ENCODE measurements around the gene HAP1.
"Not testable (repeated sequence)": the region's sequence is repeated elsewhere in the genome, so short reads cannot be mapped to it uniquely, and the experiment has no call there.

The HAP1 gene, protein sequence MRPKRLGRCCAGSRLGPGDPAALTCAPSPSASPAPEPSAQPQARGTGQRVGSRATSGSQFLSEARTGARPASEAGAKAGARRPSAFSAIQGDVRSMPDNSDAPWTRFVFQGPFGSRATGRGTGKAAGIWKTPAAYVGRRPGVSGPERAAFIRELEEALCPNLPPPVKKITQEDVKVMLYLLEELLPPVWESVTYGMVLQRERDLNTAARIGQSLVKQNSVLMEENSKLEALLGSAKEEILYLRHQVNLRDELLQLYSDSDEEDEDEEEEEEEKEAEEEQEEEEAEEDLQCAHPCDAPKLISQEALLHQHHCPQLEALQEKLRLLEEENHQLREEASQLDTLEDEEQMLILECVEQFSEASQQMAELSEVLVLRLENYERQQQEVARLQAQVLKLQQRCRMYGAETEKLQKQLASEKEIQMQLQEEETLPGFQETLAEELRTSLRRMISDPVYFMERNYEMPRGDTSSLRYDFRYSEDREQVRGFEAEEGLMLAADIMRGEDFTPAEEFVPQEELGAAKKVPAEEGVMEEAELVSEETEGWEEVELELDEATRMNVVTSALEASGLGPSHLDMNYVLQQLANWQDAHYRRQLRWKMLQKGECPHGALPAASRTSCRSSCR

DNA sequence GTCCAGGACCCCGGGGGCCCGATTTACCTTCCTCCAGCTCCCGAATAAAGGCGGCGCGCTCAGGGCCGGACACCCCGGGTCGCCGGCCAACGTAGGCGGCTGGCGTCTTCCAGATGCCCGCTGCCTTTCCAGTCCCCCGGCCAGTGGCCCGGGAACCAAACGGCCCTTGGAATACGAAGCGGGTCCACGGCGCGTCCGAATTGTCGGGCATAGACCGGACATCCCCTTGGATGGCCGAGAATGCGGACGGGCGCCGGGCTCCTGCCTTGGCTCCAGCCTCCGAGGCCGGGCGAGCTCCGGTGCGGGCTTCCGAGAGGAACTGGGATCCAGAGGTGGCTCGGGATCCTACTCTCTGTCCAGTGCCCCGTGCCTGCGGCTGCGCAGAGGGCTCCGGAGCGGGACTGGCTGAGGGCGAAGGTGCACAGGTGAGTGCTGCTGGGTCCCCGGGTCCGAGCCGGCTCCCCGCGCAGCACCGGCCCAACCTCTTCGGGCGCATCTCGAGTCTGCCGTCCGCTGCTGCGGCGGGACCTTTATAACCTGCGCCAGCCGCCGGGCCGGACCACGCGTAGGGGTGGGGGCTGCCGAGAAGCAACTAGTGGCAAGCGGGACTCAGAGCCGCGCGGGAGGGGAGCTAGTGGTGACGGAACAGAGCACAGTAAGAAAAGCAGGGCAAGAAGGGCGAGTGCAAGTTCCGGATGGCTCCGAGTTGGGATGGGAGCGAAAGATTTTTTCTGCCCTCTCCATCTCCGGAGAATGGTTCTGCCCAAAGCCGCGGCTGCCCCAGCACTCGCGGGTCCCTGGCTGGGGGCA is at the start of gene HAP1:
Gene HAP1, minus strand, starts transcription at position 505 of the 810 bp plus-strand sequence. Its CDS starts 9 bp downstream, at position 496.
- no peak for DNase-seq

DNA sequence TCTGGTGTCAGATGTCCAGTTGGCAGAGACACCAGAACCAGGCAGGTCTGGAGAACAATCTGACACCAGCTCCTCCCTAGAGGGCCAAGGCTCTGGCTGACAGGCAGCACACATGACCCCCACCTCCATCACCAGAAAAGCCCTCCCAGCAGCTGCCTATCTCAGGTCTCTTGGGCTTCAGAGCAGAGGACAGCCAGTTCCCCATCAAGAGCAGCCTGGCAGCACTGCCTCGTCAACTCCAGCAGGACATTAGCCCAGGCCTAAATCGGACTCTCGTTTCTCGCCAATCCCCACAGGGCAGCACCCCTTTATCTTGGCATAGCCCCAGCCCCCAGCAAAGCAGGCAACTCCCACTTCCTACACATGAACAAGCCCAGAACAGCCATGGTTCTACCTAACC is 47.7 kb upstream of the HAP1 start:
- DNase-seq: no peak

DNA sequence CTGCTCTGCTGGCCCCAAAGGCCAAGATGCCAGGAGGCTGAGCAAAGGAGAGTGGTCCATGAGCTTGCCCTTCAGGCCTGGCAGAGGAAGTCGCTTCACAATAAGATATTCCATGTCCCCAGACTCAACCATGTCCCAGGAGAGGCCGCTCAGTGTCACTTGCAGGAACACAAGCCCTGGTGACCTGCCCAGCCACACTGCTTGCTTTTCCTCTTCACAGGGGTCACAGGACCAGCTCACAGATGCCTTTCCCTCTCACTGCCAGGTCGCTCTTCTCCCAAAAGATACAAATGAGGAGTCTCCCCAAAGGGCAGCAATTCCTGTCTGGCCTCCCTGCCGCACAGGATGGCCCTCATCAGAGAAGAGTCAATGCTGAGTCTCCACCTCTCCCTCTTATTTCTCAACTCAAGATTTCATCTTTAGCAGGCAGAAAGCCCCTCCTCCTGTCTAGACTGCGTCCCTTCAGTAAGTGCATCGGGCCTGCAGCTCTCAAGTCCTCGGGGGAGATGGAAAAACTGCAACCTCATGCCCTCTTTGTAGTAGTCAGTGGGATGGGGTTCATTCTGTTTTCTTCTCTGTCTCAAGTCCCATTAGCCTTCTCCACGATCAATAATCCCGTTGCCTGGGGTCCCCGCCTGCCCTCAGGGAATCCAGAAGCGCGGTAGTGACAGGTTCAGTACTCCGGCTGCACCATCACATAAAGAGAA is 47.1 kb upstream of the HAP1 start:
- no peak for DNase-seq

DNA sequence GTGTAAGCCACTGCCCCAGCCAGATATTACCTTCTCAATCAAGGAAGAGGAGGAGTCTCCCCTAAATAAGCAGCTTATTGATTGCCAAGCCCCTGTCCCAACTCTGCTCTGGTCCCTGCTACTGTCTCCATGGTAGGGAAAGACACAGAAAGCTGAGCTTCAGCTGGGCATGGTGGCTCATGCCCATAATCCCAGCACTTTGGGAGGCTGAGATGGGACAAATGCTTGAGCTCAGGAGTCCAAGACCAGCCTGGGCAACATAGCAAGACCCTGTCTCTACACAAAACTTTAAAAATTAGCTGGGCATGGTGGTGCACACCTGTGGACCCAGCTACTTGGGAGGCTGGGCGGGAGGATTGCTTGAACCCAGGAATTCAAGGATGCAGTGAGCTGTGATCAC is 45.5 kb upstream of the HAP1 start:
- no peak for DNase-seq

DNA sequence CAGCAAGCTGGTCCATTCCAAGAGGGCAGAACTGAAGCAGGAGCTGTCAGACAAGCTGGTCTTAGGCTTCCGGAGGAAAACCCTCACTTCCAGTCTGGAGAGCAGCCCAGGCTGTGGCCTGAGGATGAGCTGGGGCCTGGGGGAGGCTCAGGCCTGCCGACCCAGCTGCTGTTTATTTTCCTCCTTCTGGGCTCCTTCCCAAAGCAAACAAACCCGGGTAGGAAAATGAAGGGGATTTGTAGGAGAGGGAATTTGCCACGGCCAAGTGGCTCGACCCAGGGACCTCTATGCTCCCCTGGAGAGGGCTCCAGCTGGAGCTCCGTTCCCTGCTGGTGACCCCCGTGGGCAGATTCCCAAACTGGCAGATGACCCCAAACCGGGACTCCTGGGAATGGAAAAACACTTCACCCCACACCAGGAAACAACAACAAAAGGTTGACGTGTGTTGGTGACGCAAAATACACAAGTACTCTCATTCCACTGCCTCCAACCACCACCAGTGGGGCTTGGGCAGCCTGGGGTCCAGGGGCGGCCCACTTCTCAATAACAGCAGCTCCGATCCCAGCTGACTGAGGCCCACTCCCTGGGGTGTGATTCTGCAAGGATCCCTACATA is 43.2 kb upstream of the HAP1 start:
- DNase-seq: peak; percentile 60

DNA sequence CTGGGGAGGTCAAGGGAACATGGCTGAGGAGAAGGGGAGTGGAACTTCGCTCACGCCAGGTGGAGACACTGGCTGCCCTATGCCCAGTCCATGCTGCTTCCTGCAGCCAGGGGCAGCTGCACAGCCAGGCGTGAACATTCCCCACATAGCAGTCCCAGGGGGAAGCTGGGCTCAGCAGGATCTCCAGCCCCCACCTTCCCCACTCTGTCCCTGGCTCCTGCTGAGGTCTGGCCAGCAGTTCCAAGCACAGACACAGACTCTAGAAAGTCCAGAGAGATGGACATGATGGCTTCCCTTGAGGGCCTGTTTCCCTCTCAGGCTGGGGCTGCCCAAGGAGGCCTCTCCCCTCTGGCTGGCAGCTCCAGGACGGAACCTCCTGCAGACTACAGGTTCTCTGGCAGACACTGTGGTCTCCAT is 42.7 kb upstream of the HAP1 start:
- DNase-seq: no peak

DNA sequence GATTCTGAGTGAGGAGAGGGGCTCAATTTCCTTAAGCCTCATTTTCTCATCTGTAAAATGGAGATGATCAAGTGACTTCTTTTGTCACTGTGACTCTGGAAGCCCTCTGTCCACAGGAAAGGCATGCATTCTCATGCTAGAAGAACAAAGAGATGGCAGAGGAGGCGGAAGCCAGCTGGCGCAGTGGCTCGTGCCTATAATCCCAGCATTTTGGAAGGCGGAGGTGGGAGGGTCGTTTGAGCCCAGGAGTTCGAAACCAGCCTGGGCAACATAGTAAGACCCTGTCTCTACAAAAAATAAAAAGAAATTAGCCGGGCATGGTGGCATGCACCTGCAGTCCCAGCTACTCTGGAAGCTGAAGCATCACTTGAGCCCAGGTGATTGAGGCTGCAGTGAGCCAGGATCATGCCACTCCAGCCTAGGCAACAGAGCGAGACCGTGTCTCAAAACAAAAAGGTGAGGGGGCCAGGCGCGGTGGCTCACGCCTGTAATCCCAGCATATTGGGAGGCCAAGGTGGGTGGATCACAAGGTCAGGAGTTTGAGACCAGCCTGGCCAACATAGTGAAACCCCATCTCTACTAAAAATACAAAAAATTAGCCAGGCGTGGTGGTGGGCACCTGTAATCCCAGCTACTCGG is 41.9 kb upstream of the HAP1 start:
- DNase-seq: not testable (repeated sequence)

DNA sequence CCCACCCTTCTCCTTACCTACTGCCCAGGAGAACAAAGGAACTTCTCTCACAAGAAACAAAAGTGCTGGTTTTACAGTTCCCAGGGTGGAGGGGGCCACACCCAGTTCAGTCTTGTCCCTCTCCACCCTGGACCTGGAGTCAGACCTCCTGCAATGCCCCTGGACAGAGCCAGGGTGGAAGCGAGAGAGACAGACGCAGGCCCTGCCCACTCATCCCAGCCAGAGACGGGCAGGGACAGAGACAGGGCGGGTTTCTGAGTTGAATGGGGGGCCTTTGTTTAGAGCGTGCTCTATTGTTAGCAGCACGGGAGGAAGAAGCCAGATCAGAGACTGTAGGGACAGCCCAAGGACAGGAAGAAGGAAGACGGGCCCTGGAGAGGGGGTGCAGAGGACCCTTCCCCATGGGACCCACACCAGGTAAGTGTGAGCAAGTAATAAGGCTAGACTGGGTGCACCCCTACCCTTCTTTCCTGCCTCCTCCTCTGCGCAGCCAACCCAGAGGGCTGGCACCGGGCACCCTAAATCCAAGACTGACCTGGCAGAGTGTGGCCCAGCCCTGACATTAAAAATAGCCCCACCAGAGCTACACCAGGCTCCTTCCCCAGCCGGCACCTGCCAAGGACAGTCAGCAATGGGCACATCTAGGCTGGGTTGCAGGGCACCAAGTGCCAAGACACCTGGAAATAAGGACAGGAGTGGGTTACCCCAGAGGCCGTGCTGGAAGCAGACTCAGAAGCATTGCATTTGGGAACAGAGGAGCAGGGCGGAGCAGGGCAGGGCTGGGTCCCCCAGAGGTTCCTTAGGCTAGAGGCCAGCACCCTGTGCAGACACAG is 41.2 kb upstream of the HAP1 start:
- no peak for DNase-seq

DNA sequence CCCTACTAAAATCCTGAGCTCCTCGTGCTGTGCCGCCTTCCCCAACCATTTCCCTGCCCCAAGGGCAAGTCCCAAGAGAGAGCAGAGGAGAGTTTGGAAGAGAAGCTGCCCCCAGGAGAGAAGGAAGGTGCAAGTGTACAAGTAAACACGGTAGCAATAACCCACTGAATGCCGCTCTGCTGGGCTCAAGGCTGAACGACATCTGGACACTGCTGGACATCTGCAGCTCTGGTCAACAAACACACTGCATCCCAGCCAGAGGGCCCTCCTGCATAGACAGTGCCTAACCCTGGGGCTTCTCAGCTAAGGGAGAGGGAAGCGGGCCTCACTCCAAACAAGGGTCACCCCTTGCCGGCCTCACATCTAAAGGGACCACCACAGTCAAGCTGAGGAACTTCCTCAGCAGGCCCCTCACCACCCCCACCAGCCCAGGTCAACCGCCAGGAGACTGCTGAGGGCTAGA is 39.3 kb upstream of the HAP1 start:
- DNase-seq: no peak

DNA sequence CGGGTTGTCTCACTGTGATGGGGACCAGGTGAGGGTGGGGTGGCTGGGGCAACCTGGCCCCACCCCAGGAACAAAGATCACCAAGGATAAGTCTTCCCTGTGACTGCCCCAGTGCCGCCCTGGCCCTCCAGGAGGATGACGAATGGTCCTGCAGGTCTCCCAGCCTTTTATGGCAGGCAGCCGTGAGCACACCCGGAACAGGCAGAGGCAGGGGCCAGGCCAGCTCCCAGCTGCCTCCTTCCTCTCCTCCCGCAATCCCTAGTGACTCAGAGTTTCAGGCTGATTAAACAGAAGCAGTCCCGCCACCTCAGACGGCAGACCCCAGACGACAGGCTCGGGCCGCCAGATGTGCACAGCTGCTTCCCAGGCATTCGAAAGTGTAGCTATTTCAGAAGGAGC is 38.7 kb upstream of the HAP1 start:
- DNase-seq: peak; percentile 91

DNA sequence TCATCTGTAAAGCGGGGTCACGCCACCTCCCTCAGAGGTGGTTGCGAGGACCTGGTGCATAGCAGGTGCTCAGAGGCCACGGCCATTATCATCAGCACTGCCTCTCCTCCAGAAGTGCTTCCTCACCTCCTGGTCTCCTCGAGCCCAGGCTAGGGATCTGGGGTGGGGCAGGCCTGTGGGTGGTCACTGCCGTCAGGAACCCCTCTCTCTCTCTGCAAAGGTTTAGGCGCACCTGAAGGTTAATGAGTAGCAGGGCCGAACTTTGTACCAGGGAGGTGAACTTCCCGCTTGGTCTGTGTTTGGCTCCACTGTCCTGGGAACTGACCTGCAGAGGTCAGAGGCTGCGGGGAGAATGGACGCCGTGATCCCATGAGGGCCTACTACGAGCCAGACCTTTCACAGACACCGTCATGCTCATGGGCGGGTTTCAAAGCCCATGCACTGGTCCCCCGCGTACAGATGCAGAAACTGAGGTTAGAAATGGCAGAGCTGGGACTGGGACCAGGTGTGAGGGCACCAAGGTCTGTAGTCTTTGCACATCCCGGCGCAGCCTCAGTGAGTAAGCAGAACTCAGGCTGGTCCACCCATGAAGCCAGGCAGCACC is 38.2 kb upstream of the HAP1 start:
- no peak for DNase-seq

DNA sequence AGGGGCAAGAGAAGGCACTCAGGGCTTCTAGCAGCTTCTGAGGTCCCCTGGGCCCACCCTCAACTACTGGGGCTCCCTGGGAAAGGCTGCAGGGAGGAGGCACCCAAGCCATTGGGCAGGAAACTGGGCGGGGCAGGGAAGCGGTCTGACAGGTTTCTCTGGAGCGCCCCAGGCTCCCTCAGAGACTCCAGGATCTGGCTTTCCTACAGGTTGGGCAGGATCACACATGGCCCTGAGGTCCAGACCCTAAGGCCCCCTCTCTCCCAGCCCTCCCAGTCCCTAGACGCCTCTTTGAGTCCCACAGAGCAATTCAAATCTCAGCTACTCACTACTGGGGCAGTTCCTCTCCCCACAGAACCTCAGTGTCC is 37.8 kb upstream of the HAP1 start:
- no peak for DNase-seq

DNA sequence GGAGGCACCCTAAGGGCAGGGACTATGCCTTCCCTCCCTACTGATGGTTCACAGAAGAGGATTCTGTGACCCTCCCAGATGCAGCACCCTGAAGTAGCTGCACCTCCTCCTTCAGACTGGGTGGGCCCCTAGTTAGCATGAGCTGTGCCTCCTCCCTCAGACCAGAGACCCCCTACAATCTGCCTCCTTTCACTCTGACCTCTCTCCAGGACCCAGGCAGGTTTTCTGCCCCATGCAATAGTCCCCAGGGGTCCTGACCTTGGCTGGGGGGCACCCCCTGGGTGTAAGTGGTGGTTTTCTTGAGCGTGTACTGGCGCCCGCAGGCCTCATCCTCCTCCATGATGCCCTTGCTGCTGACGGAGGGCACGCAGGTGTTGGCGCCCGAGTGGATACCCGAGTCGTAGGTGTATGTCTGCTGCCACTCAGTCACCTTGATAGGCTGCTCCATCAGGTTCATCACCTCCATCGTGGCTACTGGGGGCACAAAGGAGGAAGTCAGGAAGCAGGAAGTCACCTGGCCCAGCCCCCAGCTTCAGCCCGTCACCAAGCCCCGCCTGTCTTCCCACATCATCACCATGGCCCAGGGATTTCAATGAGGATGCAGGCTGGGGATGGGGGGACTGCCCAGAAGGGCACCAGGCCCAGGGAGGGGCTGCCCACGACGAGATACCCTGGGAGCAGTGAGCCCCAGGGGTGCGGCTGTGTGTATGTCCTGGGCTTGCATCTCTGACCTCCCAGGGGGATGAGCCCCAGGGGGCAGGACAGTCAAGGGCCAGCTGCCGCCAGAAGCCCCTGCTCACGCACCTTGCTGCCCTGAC is 37.2 kb upstream of the HAP1 start:
- no peak for DNase-seq

DNA sequence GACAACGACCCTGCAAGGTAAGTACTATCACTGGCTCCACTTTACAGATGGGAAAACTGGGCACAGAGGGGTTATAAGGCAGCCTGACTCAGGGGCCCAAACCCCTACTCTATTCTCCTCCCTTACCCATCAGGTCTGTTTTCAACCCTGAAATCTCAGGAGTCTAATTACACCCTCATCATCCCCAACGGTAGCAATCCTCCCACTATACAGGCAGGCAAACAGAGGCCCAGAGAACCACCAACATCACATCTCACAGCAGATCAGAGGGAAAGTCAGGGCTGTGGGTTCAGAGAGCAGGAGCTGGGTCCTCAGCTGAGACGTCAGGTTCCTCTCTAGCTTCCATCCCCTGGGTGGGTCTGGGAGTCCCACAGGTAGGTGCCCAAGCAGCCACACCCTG is 35.5 kb upstream of the HAP1 start:
- DNase-seq: no peak

DNA sequence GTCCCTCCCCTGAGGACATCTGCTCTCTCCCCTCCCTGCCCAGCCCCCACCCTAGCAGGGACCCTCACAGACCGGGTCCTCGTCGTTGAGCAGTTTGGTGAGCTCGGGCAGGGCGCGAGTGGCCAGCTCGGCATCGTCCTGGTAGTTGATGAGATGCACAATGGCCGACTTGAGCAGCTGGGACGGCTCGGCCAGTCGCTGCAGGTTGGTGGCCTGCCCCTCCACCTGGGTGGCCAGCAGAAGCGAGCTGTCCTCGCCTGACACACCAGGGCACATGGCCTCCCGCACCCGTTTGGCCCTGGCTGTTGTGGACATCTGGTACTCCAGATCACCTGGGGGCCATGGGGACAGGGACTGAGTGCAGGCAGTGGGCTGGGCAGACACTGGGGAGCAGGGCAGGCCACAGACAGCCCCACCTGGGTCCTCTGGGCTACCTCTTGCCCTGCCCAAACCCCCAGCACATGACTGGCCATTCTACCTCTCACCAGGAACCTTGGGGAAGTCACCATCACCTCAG is 35.0 kb upstream of the HAP1 start:
- no peak for DNase-seq

DNA sequence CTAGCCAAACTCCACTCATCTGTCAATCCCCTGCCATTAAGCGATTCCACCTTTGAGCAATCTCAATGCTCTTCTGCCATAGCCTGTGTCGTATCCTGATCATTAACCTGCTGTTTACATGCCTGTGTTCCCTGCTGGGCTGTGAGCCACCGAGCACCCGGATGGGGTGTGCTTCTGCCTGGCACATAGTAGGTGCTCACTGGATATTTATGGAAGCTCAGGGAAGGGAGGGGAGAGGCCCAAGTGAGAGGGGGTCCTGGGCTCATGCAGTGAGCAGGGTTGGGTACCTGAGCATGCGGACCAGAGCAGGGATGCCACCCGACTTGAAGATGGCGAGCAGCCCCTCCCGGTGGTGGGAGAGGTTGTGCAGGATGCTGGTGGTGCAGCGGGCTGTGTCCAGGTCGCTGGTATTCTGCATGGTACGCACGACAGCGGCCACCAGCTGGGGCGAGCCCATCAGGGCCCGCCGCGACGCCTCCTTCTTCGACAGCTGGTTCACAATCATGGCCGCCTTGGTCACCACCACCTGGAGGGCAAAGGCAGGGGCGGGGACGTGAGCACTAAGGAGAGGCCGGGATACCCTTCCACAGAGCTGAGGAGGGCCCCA is 34.3 kb upstream of the HAP1 start:
- no peak for DNase-seq

DNA sequence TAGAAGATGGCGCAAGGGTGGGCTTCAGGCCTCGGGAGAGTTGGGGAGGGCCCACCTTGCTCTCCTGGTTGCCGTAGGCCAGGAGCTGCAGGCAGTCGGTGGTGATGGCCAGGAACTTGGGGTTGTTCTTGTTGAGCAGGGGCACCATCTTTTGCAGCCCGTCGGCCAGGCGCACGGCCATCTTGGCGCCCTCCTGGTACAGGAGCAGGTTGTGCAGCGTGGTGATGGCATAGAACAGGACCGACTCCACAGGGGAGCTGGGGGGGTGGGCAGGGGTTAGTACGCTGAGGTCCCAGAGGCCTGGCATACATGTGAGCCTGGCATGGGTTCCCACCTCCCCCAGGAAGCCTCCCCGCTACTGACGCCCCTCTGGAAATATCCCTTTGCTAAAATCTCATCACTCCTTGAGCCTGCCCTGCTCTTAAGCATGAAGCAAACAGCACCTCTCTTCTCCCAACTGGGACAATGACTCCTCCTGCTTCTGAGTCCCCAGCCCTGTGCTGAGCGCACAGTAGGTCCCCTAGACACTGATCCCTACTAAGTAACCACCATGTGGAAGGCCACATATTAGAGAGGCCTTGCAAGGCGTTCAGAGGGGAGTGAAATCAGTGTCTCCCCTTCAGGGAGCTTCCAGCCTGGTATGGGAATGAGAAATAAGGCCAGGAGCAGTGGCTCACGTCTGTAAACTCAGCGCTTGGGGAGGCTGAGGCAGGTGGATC is 33.0 kb upstream of the HAP1 start:
- DNase-seq: no peak

DNA sequence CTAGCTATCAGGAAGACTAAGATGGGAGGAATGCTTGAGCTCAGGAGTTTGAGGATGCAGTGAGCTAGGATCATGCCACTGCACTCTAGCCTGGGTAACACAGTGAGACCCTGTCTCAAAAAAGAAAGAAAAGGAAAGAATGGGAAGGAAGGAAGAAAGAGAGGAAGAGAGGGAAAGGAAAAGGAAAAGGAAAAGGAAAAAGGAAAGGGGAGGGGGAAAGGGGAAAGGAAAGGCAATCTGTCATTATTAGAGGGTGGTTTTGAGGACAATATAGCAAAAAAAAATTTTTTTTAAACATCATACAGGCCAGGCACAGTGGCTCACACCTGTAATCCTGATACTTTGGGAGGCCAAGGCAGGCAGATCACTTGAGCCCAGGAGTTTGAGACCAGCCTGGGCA is 31.7 kb upstream of the HAP1 start:
- DNase-seq: no peak

Measured in NCI-H2171 treated with DMSO at 0.1 percent for 48 hours (cell line).